H1 (cell line): ENCODE measurements around the gene TRDMT1. TPM values are rescaled to one million over a fixed set of nuclear protein-coding genes. Genes with fewer than 3 reads are reported as not detected.

Experiments
- CHD1 ChIP-seq: IDR thresholded peaks from 2 replicates; pipeline ENCODE4 v1.6.1; 2012; ENCODE audit warnings: low read depth, low read length, improper control_type of control experiment
- CTCF ChIP-seq, 3 experiments: IDR thresholded peaks; 1 replicate in 2 of 3; 2 replicates in 1 of 3; pipeline versions ENCODE4 v1.5.1 to v1.6.1; 2011; ENCODE audit warnings: low read length in 3 of 3, mild to moderate bottlenecking in 3 of 3, inconsistent platforms in 2 of 3, low read depth in 1 of 3, moderate library complexity in 1 of 3; ENCODE audit not compliant: insufficient read depth in 1 of 3; ENCODE audit errors: control extremely low read depth in 1 of 3
- E2F6 ChIP-seq: IDR thresholded peaks from 2 replicates; pipeline ENCODE4 v1.6.1; 2012; ENCODE audit warnings: inconsistent platforms
- EGR1 ChIP-seq: IDR thresholded peaks from 2 replicates; pipeline ENCODE4 v1.6.1; 2011; ENCODE audit warnings: low read depth, low read length, borderline replicate concordance
- EZH2 ChIP-seq: fragments of 200-600 bp; sonication (generic); IDR thresholded peaks from 2 replicates; pipeline ENCODE4 v1.7.1; 2012; ENCODE audit warnings: low read depth, mild to moderate bottlenecking, moderate library complexity, low read length, inconsistent platforms; ENCODE audit not compliant: severe bottlenecking
- RBBP5 ChIP-seq: IDR thresholded peaks from 2 replicates; pipeline ENCODE4 v1.7.1; 2012; ENCODE audit warnings: low read depth, mild to moderate bottlenecking, inconsistent platforms, low read length, moderate library complexity, borderline replicate concordance
- SAP30 ChIP-seq: fragments of 300-600 bp; sonication (generic); IDR thresholded peaks from 2 replicates; pipeline ENCODE4 v1.7.1; 2012; ENCODE audit warnings: low read length, moderate library complexity, mild to moderate bottlenecking, inconsistent platforms; ENCODE audit not compliant: insufficient read depth, insufficient replicate concordance
- polyA plus RNA-seq, 7 experiments: library from polyadenylated mRNA; depleted of rRNA in 3 of 7; stranded (reverse) in 5 of 7; unstranded in 2 of 7; fragments of >200 nt in 5 of 7; fragments of 200-250 nt in 2 of 7; gene quantifications; 1 replicate in 5 of 7; 2 replicates in 1 of 7; 4 replicates in 1 of 7; pipeline versions ENCODE4 v1.2.1 to v1.2.3, GENCODE V29; 2011 to 2013; ENCODE audit warnings: missing spikeins in 2 of 7, mixed read lengths in 2 of 7
- total RNA-seq: library from RNA; stranded (reverse); fragmentation: NEBNext Ultra II Directional; extraction: Animal tissue kit (Norgen Biotek cat#: 25700); gene quantifications from 2 replicates; pipeline ENCODE4 v1.2.1, GENCODE V29; 2021

TRDMT1 gene
- total and polyA plus RNA-seq, 2 of the 8 experiments (the other 6 are each of a cell fraction or from before 2014, with no cell fraction given), result 7.4 to 21.4 TPM

GRCh38 chr10:17216217-17216900 lies 14.9 kb upstream of the TRDMT1 start (continued):
- no peak for TF ChIP-seq RBBP5
- no peak for TF ChIP-seq EGR1
- no peak for TF ChIP-seq CTCF (IDR thresholded peaks at IDR 0.05; ENCODE audit: control extremely low read depth in 1 of 3, insufficient read depth in 1 of 3, low read depth in 1 of 3, low read length in 3 of 3)
- TF ChIP-seq EZH2, result no peak
- no peak for TF ChIP-seq CHD1
- TF ChIP-seq E2F6, result no peak
- no peak for TF ChIP-seq SAP30
